T-helper 2 cell treated with Interferon-gamma antibody and Interleukin-4, amounts not matched to agents 5 μg/mL and 100 μg/mL, for 36 hours (primary cell): Measurements from ENCODE around the gene PPARA.
"Not testable (repeated sequence)": the region's sequence is repeated elsewhere in the genome, so short reads cannot be mapped to it uniquely, and the experiment has no call there.

Source experiments
- DNase-seq: peaks from one replicate; pipeline ENCODE4 v3.0.0; 2021; ENCODE audit warnings: low spot score
- H3K27ac Mint-ChIP-seq: one replicate; pipeline ENCODE4 v1.8.0; 2021; ENCODE audit warnings: mild to moderate bottlenecking, mixed read lengths
- H3K27me3 Mint-ChIP-seq: one replicate; pipeline ENCODE4 v1.8.0; 2021; ENCODE audit warnings: low read depth, mixed read lengths
- H3K36me3 Mint-ChIP-seq: one replicate; pipeline ENCODE4 v1.8.0; 2021; ENCODE audit warnings: low read depth, mixed read lengths
- H3K4me1 Mint-ChIP-seq: one replicate; pipeline ENCODE4 v1.8.0; 2021; ENCODE audit warnings: low read depth, mixed read lengths
- H3K4me3 Mint-ChIP-seq: one replicate; pipeline ENCODE4 v1.8.0; 2022; ENCODE audit warnings: mild to moderate bottlenecking, moderate library complexity, mixed read lengths
- H3K9me3 Mint-ChIP-seq: one replicate; pipeline ENCODE4 v1.8.0; 2021; ENCODE audit warnings: mixed read lengths

Gene PPARA

DNA sequence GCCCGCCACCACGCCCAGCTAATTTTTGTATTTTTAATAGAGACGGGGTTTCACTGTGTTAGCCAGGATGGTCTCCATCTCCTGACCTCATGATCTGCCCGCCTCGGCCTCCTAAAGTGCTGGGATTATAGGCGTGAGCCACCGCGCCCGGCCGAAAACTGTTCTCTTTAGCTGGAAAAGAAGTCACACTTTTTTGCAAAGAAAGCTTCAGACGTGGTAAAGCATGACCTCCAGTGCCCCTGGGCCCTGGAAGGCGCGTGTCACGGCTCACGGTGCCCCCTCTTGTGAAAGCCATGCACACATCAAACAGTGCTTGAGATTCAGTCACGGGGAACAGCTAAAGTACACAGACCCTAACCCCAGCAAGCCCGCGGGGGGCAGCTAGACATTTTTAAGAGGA, 48.5 kb downstream of the PPARA start:
- not testable (repeated sequence) for H3K9me3 Mint-ChIP-seq, DNase-seq, H3K27ac Mint-ChIP-seq, H3K27me3 Mint-ChIP-seq, H3K36me3 Mint-ChIP-seq, H3K4me3 Mint-ChIP-seq, H3K4me1 Mint-ChIP-seq

- Mint-ChIP-seq H3K4me1 (no peaks in the 10 kb centered on the region), H3K27me3 (no peaks in the 10 kb centered on the region), H3K4me3 (no peak overlapping the region), H3K36me3 (peaks cover 2% of the 10 kb centered on the region), H3K9me3 (no peaks in the 10 kb centered on the region), H3K27ac (no peak overlapping the region)
- DNase-seq, result no peak
Observed at GRCh38 chr22:46201059-46201757, 50.9 kb downstream of the PPARA start.

- no peak for DNase-seq
- Mint-ChIP-seq H3K27me3 (no peaks in the 10 kb centered on the region), H3K36me3 (peaks cover 2% of the 10 kb centered on the region), H3K27ac (no peak overlapping the region), H3K4me3 (no peak overlapping the region), H3K9me3 (no peaks in the 10 kb centered on the region), H3K4me1 (no peaks in the 10 kb centered on the region)
Observed at GRCh38 chr22:46202897-46203600, 52.7 kb downstream of the PPARA start.

GRCh38 chr22:46203601-46203980, 53.3 kb downstream of the PPARA start:
- no peak for DNase-seq
- H3K4me3 Mint-ChIP-seq, result no peak overlapping the region
- H3K36me3 Mint-ChIP-seq, result peaks cover 5% of the 10 kb centered on the region
- H3K4me1 Mint-ChIP-seq, result no peaks in the 10 kb centered on the region
- no peak overlapping the region for H3K27ac Mint-ChIP-seq
- no peaks in the 10 kb centered on the region for H3K27me3 Mint-ChIP-seq
- H3K9me3 Mint-ChIP-seq, result peaks cover 2% of the 10 kb centered on the region

DNA sequence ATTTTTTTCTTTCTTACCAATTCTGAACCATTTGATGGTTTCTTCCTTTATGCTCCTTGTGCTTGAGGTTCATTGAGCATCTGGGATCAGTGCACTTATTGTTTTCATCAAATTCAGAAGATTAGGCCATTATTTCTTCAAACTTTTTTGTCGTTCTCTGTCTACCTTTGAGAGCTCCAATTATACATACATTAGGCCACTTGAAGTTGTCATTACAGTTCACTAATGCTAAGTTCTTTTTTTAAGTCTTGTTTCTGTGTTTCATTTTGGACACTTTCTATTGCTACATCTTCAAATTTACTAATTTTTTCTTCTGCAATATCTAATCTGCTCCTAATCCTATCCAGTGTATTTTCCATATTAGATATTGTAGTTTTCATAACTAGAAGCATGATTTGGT, 58.9 kb downstream of the PPARA start:
- Mint-ChIP-seq H3K9me3 (peaks cover 26% of the 10 kb centered on the region), H3K4me3 (no peak overlapping the region), H3K4me1 (no peaks in the 10 kb centered on the region), H3K27me3 (no peaks in the 10 kb centered on the region), H3K27ac (no peak overlapping the region), H3K36me3 (peaks cover 43% of the 10 kb centered on the region)
- DNase-seq, result no peak

DNA sequence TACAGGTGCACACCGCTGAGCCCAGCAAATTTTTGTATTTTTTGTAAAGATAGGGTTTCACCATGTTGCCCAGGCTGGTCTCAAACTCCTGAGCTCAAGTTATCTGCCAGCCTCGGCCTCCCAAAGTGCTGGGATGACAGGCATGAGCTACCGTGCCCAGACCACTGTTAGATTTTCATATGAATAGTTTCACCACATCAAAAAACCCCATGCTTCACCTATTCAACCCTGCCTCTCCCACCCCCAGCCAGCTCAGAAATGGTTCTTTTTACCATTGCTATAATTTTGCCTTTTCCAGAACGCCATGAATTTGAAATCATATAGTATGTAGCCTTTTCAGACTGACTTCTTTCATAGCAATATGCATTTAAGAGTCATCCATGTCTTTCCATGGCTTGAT, 61.9 kb downstream of the PPARA start:
- H3K9me3 Mint-ChIP-seq, result peaks cover 26% of the 10 kb centered on the region
- no peaks in the 10 kb centered on the region for H3K4me1 Mint-ChIP-seq
- no peak overlapping the region for H3K27ac Mint-ChIP-seq
- no peak for DNase-seq
- H3K4me3 Mint-ChIP-seq, result no peak overlapping the region
- peaks cover 49% of the 10 kb centered on the region for H3K36me3 Mint-ChIP-seq
- H3K27me3 Mint-ChIP-seq, result no peaks in the 10 kb centered on the region

DNA sequence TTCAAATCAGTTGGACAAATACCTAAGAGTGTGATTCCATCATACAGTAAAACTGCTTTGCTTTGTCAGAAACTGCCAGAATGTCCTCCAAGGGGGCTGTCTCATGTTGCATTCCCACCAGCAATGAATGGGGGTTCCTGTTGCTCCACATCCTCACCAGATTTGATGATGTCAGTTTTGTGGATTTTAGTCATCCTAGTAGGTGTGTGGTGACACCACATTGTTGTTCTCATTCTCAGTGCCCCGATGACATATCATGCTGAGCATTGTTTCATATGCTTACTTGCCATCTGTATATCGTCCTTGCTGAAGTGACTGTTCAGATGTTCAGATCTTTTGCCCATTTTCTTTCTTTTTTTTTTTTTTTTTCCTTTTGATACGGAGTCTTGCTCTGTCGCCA, 62.7 kb downstream of the PPARA start:
- Mint-ChIP-seq H3K27ac (no peak overlapping the region), H3K4me3 (no peak overlapping the region), H3K4me1 (no peaks in the 10 kb centered on the region), H3K27me3 (no peaks in the 10 kb centered on the region), H3K9me3 (peaks cover 26% of the 10 kb centered on the region), H3K36me3 (peaks cover 49% of the 10 kb centered on the region)
- peak; percentile 15 for DNase-seq

DNA sequence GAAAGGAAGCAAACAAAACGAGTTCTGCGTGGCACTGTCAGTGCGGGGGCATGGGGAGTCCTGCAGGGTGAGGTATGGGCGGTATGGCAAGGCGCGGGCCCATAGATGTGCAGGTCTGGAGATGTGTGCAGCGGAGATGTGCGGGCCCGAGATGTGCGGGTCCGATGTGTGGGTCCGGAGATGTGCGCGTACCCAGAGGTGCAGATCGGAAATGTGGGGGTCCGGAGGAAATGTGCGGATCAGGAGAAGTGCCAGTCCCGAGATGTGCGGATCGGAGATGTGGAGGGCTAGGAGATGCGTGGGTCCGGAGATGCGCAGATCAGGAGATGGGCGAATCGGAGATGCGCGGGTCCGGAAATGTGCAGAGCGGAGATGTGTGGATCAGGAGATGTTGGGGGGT, 63.8 kb downstream of the PPARA start:
- H3K27ac Mint-ChIP-seq, result no peak overlapping the region
- DNase-seq, result no peak

GRCh38 chr22:46214616-46215015, 64.3 kb downstream of the PPARA start:
- DNase-seq, result no peak
- H3K4me3 Mint-ChIP-seq, result no peak overlapping the region
- H3K4me1 Mint-ChIP-seq, result peaks cover 3% of the 10 kb centered on the region
- peaks cover 43% of the 10 kb centered on the region for H3K36me3 Mint-ChIP-seq
- no peak overlapping the region for H3K27ac Mint-ChIP-seq
- peaks cover 14% of the 10 kb centered on the region for H3K9me3 Mint-ChIP-seq
- H3K27me3 Mint-ChIP-seq, result no peaks in the 10 kb centered on the region

More for the DNA sequence above, 63.8 kb downstream of the PPARA start:
- H3K4me1 Mint-ChIP-seq, result no peaks in the 10 kb centered on the region
- H3K9me3 Mint-ChIP-seq, result peaks cover 18% of the 10 kb centered on the region
- no peak overlapping the region for H3K4me3 Mint-ChIP-seq
- peaks cover 43% of the 10 kb centered on the region for H3K36me3 Mint-ChIP-seq
- H3K27me3 Mint-ChIP-seq, result no peaks in the 10 kb centered on the region

GRCh38 chr22:46219636-46220035, 69.3 kb downstream of the PPARA start:
- peak overlapping the region; percentile 49 for H3K4me3 Mint-ChIP-seq
- H3K9me3 Mint-ChIP-seq, result no peaks in the 10 kb centered on the region
- H3K4me1 Mint-ChIP-seq, result peaks cover 9% of the 10 kb centered on the region
- H3K27me3 Mint-ChIP-seq, result no peaks in the 10 kb centered on the region
- peaks cover 19% of the 10 kb centered on the region for H3K36me3 Mint-ChIP-seq
- no peak for DNase-seq
- H3K27ac Mint-ChIP-seq, result peak overlapping the region; percentile 42

- Mint-ChIP-seq H3K27me3 (no peaks in the 10 kb centered on the region), H3K4me3 (no peak overlapping the region), H3K4me1 (peaks cover 9% of the 10 kb centered on the region), H3K36me3 (peaks cover 17% of the 10 kb centered on the region), H3K9me3 (no peaks in the 10 kb centered on the region), H3K27ac (no peak overlapping the region)
- peak; percentile 10 for DNase-seq
Observed at GRCh38 chr22:46220921-46221320, 70.6 kb downstream of the PPARA start.

DNA sequence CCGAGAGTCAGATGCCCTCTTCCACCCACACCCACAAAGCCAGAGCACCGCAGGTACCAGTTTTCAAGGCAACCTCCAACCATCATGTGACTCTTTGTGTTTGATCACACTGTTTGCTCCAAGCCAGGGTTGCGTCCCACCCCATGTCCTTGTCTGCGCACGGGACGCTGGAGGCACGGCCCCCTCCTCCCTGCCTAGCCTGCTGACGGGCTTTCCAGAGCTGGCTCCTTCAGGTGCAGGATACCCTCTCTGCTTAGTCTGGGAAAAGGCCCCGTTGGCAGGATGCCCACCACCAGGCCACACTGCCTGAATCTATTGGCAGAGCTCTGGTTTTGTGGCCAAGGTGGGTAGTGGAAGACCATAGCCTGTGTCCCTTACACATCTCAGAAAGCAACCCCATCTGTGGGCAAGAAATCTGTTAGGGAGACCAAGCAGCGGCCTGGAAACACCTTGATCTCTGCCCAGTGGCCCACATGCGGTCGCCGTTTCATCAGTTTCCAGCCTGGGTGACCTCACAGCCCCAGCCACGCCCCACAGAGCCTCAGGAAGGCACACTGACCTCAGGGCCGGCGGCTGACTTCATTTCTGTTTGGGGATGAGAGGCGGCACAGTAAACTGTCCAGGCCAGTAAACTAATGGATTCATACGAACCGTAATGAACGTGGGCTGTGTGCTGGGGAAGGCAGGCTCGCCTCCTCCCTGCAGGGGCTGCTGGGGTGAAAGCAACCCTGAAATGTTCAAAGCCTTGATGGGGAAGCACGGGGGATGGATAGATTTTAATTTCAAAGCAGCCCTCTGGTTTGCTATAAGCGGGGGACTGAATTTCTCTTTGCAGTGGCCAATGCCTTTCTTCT, 73.9 kb downstream of the PPARA start:
- Mint-ChIP-seq H3K27ac (no peak overlapping the region), H3K27me3 (no peaks in the 10 kb centered on the region), H3K4me1 (peaks cover 9% of the 10 kb centered on the region)

GRCh38 chr22:46224898-46225290, 74.6 kb downstream of the PPARA start:
- Mint-ChIP-seq H3K4me1 (peaks cover 4% of the 10 kb centered on the region), H3K27me3 (no peaks in the 10 kb centered on the region), H3K36me3 (peaks cover 5% of the 10 kb centered on the region), H3K4me3 (no peak overlapping the region), H3K9me3 (no peaks in the 10 kb centered on the region), H3K27ac (no peak overlapping the region)
- no peak for DNase-seq

More for the DNA sequence above, 73.9 kb downstream of the PPARA start:
- Mint-ChIP-seq H3K4me3 (no peak overlapping the region), H3K9me3 (no peaks in the 10 kb centered on the region), H3K36me3 (peaks cover 11% of the 10 kb centered on the region)
- DNase-seq, result no peak

DNA sequence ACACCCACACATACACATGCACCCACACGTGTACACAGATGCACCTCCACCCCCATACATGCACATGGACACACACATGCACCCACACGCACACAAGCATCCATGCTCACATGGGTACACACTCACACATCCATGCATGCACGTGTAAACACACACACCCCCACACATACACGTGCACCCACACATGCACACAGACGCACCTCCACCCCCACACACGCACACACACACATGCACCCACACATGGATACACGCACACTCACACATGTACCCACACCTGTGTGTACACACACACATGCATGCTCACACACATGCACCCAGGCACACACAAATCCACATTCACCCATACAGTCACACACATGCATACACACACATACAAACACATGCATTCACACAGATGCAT, 75.3 kb downstream of the PPARA start:
- peaks cover 3% of the 10 kb centered on the region for H3K4me1 Mint-ChIP-seq
- H3K27me3 Mint-ChIP-seq, result no peaks in the 10 kb centered on the region
- peaks cover 4% of the 10 kb centered on the region for H3K36me3 Mint-ChIP-seq
- no peak overlapping the region for H3K27ac Mint-ChIP-seq
- DNase-seq, result no peak
- H3K4me3 Mint-ChIP-seq, result no peak overlapping the region
- no peaks in the 10 kb centered on the region for H3K9me3 Mint-ChIP-seq
